Measurements from ENCODE around the gene THY1.

- TF ChIP-seq, protein P1, sequence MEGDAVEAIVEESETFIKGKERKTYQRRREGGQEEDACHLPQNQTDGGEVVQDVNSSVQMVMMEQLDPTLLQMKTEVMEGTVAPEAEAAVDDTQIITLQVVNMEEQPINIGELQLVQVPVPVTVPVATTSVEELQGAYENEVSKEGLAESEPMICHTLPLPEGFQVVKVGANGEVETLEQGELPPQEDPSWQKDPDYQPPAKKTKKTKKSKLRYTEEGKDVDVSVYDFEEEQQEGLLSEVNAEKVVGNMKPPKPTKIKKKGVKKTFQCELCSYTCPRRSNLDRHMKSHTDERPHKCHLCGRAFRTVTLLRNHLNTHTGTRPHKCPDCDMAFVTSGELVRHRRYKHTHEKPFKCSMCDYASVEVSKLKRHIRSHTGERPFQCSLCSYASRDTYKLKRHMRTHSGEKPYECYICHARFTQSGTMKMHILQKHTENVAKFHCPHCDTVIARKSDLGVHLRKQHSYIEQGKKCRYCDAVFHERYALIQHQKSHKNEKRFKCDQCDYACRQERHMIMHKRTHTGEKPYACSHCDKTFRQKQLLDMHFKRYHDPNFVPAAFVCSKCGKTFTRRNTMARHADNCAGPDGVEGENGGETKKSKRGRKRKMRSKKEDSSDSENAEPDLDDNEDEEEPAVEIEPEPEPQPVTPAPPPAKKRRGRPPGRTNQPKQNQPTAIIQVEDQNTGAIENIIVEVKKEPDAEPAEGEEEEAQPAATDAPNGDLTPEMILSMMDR (IDR thresholded peaks at IDR 0.05; ENCODE audit: control extremely low read depth in 1 of 3, insufficient read depth in 1 of 3, low read depth in 1 of 3, low read length in 3 of 3) = no peak
- TF ChIP-seq POLR2A (IDR thresholded peaks at IDR 0.05; ENCODE audit: control extremely low read depth in 1 of 2, low read depth in 2 of 2, low read length in 2 of 2) (no peak), RFX5 (IDR thresholded peaks at IDR 0.05; ENCODE audit: borderline replicate concordance, low read depth, low read length) (no peak), TAF7 (optimal IDR thresholded peaks at IDR 0.05; ENCODE audit: borderline replicate concordance, low read depth, low read length) (no peak), CREB1 (IDR thresholded peaks at IDR 0.05) (no peak), GABPA (IDR thresholded peaks at IDR 0.05; ENCODE audit: borderline replicate concordance, insufficient read depth, low read length) (no peak), EGR1 (IDR thresholded peaks at IDR 0.05; ENCODE audit: borderline replicate concordance, low read depth, low read length) (no peak), EZH2 (IDR thresholded peaks at IDR 0.05; ENCODE audit: low read depth, low read length, severe bottlenecking) (no peak)
Measured at GRCh38 chr11:119447664-119448242, 24.8 kb upstream of the THY1 start.
